Endothelial cell of umbilical vein (primary cell): ENCODE measurements around the gene ZNF454. TPM values are rescaled to one million over a fixed set of nuclear protein-coding genes. Genes with fewer than 3 reads are reported as not detected.

ENCODE experiments used
- BruUV-seq: library from RNA; stranded (reverse); fragments of 400-500 nt; replicated peaks from 2 replicates; lab custom pipeline; 2021; lab: Mats Ljungman, UMichigan
- CTCF ChIA-PET: fragments of 300-600, 350-600 bp; sonication (Branson Sonifier 250); formaldehyde crosslinking; loops from one replicate; lab custom pipeline; 2021; ENCODE audit warnings: antibody characterized with exemption, inconsistent platforms; lab: Charles Lee
- POLR2A ChIA-PET: fragments of 300-600, 350-600 bp; sonication (Branson Sonifier 250); formaldehyde crosslinking; loops from one replicate; lab custom pipeline; 2021; ENCODE audit warnings: antibody characterized with exemption, inconsistent platforms; lab: Charles Lee
- DNase-seq: peaks from one replicate; pipeline ENCODE4 v3.0.0-alpha.2; 2011; ENCODE audit warnings: low read depth, low spot score
- FAIRE-seq: peaks from 2 replicates; lab custom pipeline; 2011; peaks lifted over from hg19 to GRCh38; lab: Jason Lieb, UNC
- H2AFZ ChIP-seq: 2 replicates; pipeline ENCODE4 v1.6.0; 2012; ENCODE audit warnings: low read depth, low read length, control low read depth, inconsistent platforms
- H3K27ac ChIP-seq: 2 replicates; pipeline ENCODE4 v1.5.1; 2011; ENCODE audit warnings: low read depth, mild to moderate bottlenecking, control low read depth, low read length, moderate library complexity; ENCODE audit not compliant: insufficient read depth
- H3K27me3 ChIP-seq, 2 experiments: 2 replicates each; pipeline versions ENCODE4 v1.6.0 to v1.6.1; 2011; ENCODE audit warnings: low read length in 2 of 2, mixed read lengths in 1 of 2; ENCODE audit not compliant: control insufficient read depth in 2 of 2, insufficient read depth in 2 of 2
- H3K36me3 ChIP-seq, 2 experiments: 2 replicates in 1 of 2; 3 replicates in 1 of 2; pipeline ENCODE4 v1.5.1; 2011; ENCODE audit warnings: low read length in 2 of 2, mild to moderate bottlenecking in 1 of 2, moderate library complexity in 1 of 2; ENCODE audit not compliant: control insufficient read depth in 2 of 2, insufficient read depth in 2 of 2; ENCODE audit errors: extremely low read depth in 1 of 2
- H3K4me1 ChIP-seq: 3 replicates; pipeline ENCODE4 v1.5.1; 2011; ENCODE audit warnings: mild to moderate bottlenecking, low read length; ENCODE audit not compliant: control insufficient read depth, insufficient read depth; ENCODE audit errors: extremely low read depth
- H3K4me2 ChIP-seq: 2 replicates; pipeline ENCODE4 v1.6.1; 2011; ENCODE audit warnings: low read length, control low read depth, mixed read lengths; ENCODE audit not compliant: insufficient read depth
- H3K4me3 ChIP-seq, 3 experiments: fragments of 200-600 bp in 1 of 3; sonication (generic), shearing (Covaris generic) in 1 of 3; replicated peaks in 1 of 3; 2 replicates each; pipeline ENCODE4 v1.5.1; 2011 to 2016; ENCODE audit warnings: control low read depth in 3 of 3, low read length in 3 of 3, mild to moderate bottlenecking in 2 of 3, inconsistent platforms in 1 of 3, low read depth in 1 of 3, moderate library complexity in 1 of 3; ENCODE audit not compliant: insufficient read depth in 1 of 3
- H3K79me2 ChIP-seq: 2 replicates; pipeline ENCODE4 v1.6.0; 2012; ENCODE audit warnings: low read length, inconsistent platforms; ENCODE audit not compliant: control insufficient read depth, insufficient read depth
- H3K9ac ChIP-seq: replicated peaks from 2 replicates; pipeline ENCODE3; 2011; ENCODE audit warnings: low read length, control low read depth; ENCODE audit not compliant: insufficient read depth; ENCODE audit errors: extremely low read depth
- H3K9me1 ChIP-seq: replicated peaks from 3 replicates; pipeline ENCODE4 v1.6.0; 2011; ENCODE audit warnings: mild to moderate bottlenecking, low read length; ENCODE audit not compliant: control insufficient read depth, insufficient read depth; ENCODE audit errors: extremely low read depth
- H3K9me3 ChIP-seq: replicated peaks from 2 replicates; pipeline ENCODE4 v1.5.1; 2012; ENCODE audit warnings: low read length, inconsistent platforms; ENCODE audit not compliant: control insufficient read depth, insufficient read depth
- H4K20me1 ChIP-seq: replicated peaks from 2 replicates; pipeline ENCODE3; 2011; ENCODE audit warnings: mild to moderate bottlenecking, low read length; ENCODE audit not compliant: control insufficient read depth, insufficient read depth; ENCODE audit errors: extremely low read depth
- EZH2 ChIP-seq: IDR thresholded peaks from 2 replicates; pipeline ENCODE4 v1.6.1; 2012; ENCODE audit warnings: borderline replicate concordance, low read depth, mild to moderate bottlenecking, moderate library complexity, low read length, inconsistent platforms; ENCODE audit not compliant: severe bottlenecking
- FOS ChIP-seq: IDR thresholded peaks from 2 replicates; pipeline ENCODE4 v1.6.1; 2011; ENCODE audit warnings: mild to moderate bottlenecking, low read length, moderate library complexity, borderline replicate concordance; ENCODE audit not compliant: insufficient read depth
- GATA2 ChIP-seq: IDR thresholded peaks from 2 replicates; pipeline ENCODE4 v1.7.0; 2011; ENCODE audit warnings: low read depth, mild to moderate bottlenecking, moderate library complexity, mixed read lengths, low read length; ENCODE audit not compliant: insufficient read length, insufficient read depth
- JUN ChIP-seq: IDR thresholded peaks from 2 replicates; pipeline ENCODE4 v1.6.1; 2011; ENCODE audit warnings: borderline replicate concordance, low read depth; ENCODE audit not compliant: insufficient read length, insufficient read depth
- MYC ChIP-seq: IDR thresholded peaks from one replicate; pipeline ENCODE4 v1.6.1; 2011; ENCODE audit warnings: mild to moderate bottlenecking, low read depth, low read length
- POLR2A ChIP-seq: IDR thresholded peaks from 2 replicates; pipeline ENCODE4 v1.6.1; 2012; ENCODE audit warnings: low read depth, mild to moderate bottlenecking, control low read depth, low read length
- POLR2AphosphoS5 ChIP-seq: IDR thresholded peaks from 2 replicates; pipeline ENCODE4 v1.6.1; 2012; ENCODE audit warnings: low read depth, mild to moderate bottlenecking, control low read depth, low read length, moderate library complexity; ENCODE audit not compliant: insufficient read depth
- dilution Hi-C: fragments of 300-500 bp; cut with MboI; formaldehyde crosslinking; loops from one replicate; pipeline ENCODE4 v1.15.0; 2019; ENCODE audit warnings: low sequenced_read_pairs; ENCODE audit not compliant: extremely low pct_ligation_motif_present
- intact Hi-C: fragments of 100-400 bp; cut with micrococcal nuclease; formaldehyde crosslinking; loops from one replicate; pipeline ENCODE4 v1.10.0; 2022
- polyA plus RNA-seq, 4 experiments: library from polyadenylated mRNA; depleted of rRNA in 3 of 4; stranded (reverse) in 3 of 4; unstranded in 1 of 4; fragments of >200 nt; gene quantifications; 2 replicates each; pipeline versions ENCODE4 v1.2.1 to v1.2.3, GENCODE V29; 2011 to 2012; ENCODE audit warnings: missing spikeins in 1 of 4
- total RNA-seq: library from RNA; stranded (reverse); gene quantifications from 2 replicates; pipeline ENCODE4 v1.2.3, GENCODE V29; 2021
- TF ChIP-seq, protein P1 (sequence below), 2 donors: IDR thresholded peaks; 1 replicate in 1 of 2; 2 replicates in 1 of 2; pipeline ENCODE4 v1.5.1; 2011; ENCODE audit warnings: low read length in 2 of 2, mild to moderate bottlenecking in 2 of 2, moderate library complexity in 2 of 2, control low read depth in 1 of 2, inconsistent platforms in 1 of 2, low read depth in 1 of 2; ENCODE audit not compliant: insufficient read depth in 1 of 2; ENCODE audit errors: extremely low read depth in 1 of 2
- TF ChIP-seq, protein P2 (sequence below): IDR thresholded peaks from 2 replicates; pipeline ENCODE4 v1.6.1; 2011; ENCODE audit not compliant: insufficient read depth, insufficient read length

The ZNF454 gene
- total and polyA plus RNA-seq, 2 donors (not counting 3 experiments of a cell fraction or from before 2014, with no cell fraction given) = 0.14 to 0.55 TPM

DNA sequence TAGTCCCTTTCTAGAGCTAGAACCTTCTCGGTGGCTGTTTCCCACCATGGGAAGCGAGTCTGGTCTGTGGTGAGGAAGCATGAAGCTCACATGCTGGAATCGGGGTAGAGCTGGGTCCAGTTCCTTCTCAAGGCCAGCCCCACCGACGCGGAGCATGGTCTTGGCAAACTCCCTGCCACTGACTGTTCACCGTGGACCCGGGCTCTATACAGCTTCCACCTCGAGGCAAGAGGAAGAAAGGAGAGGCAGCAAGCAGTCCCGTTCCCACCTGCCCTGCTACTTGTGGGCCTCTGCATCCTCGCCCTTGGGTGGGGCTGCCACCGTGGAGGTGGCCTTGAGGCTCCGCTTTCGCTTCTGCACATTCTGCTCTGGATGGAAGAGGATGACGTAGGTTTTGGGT lies 40.4 kb downstream of the ZNF454 start:
- Histone ChIP-seq H3K27ac (no peak overlapping the region), H3K36me3 (no peaks in the 10 kb centered on the region), H3K4me1 (no peaks in the 10 kb centered on the region), H3K27me3 (no peaks in the 10 kb centered on the region), H3K4me3 (no peak overlapping the region), H3K4me2 (no peak overlapping the region), H3K79me2 (no peaks in the 10 kb centered on the region), H3K9ac (no peak overlapping the region), H4K20me1 (no peaks in the 10 kb centered on the region), H3K9me3 (peaks cover 4% of the 10 kb centered on the region), H3K9me1 (no peaks in the 10 kb centered on the region), H2AFZ (no peak overlapping the region)
- DNase-seq = no peak
- no peak for TF ChIP-seq EZH2
- TF ChIP-seq POLR2AphosphoS5 = no peak
- TF ChIP-seq FOS = no peak
- no peak for TF ChIP-seq JUN
- TF ChIP-seq POLR2A = no peak
- TF ChIP-seq, protein P1, sequence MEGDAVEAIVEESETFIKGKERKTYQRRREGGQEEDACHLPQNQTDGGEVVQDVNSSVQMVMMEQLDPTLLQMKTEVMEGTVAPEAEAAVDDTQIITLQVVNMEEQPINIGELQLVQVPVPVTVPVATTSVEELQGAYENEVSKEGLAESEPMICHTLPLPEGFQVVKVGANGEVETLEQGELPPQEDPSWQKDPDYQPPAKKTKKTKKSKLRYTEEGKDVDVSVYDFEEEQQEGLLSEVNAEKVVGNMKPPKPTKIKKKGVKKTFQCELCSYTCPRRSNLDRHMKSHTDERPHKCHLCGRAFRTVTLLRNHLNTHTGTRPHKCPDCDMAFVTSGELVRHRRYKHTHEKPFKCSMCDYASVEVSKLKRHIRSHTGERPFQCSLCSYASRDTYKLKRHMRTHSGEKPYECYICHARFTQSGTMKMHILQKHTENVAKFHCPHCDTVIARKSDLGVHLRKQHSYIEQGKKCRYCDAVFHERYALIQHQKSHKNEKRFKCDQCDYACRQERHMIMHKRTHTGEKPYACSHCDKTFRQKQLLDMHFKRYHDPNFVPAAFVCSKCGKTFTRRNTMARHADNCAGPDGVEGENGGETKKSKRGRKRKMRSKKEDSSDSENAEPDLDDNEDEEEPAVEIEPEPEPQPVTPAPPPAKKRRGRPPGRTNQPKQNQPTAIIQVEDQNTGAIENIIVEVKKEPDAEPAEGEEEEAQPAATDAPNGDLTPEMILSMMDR (IDR thresholded peaks at IDR 0.05; ENCODE audit: extremely low read depth in 1 of 2, insufficient read depth in 1 of 2, low read depth in 1 of 2, low read length in 2 of 2) = no peak
- no peak for TF ChIP-seq MYC
- no peak for TF ChIP-seq GATA2
- TF ChIP-seq, protein P2, sequence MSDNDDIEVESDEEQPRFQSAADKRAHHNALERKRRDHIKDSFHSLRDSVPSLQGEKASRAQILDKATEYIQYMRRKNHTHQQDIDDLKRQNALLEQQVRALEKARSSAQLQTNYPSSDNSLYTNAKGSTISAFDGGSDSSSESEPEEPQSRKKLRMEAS = no peak
- FAIRE-seq = no peak
- dilution Hi-C loops (no loop called here), intact Hi-C loops (no loop called here)
- ChIA-PET CTCF (no interaction called here), POLR2A (no interaction called here)
- BruUV-seq = no TSS peak
